Lung (tissue), 12 donors: ENCODE results near the gene RBPMS2. TPM values are rescaled to one million over a fixed set of nuclear protein-coding genes. Genes with fewer than 3 reads are reported as not detected.

Experiments used
- ATAC-seq: fragments of 200-7000 bp; cut with Tn5 transposase; one replicate; pipeline ENCODE4 v1.9.1; 2020; ENCODE audit warnings: moderate number of reproducible peaks; ENCODE audit not compliant: insufficient read depth, low FRiP score
- DNase-seq, 3 donors: peaks; one replicate each; pipeline ENCODE4 v3.0.0-alpha.2; 2013 to 2017
- H3K27ac ChIP-seq, 2 donors: one replicate each; pipeline ENCODE4 v1.5.1; 2013; ENCODE audit warnings: mild to moderate bottlenecking in 2 of 2, moderate library complexity in 2 of 2, control low read depth in 1 of 2, inconsistent platforms in 1 of 2, low read depth in 1 of 2, low read length in 1 of 2
- H3K27me3 ChIP-seq, 3 donors: one replicate each; pipeline ENCODE4 v1.5.1; 2013; ENCODE audit warnings: low read length in 2 of 3; ENCODE audit not compliant: control insufficient read depth in 3 of 3, insufficient read depth in 3 of 3
- H3K36me3 ChIP-seq, 4 donors: one replicate each; pipeline ENCODE4 v1.5.1; 2013; ENCODE audit warnings: low read length in 4 of 4, mild to moderate bottlenecking in 1 of 4, moderate library complexity in 1 of 4; ENCODE audit not compliant: control insufficient read depth in 4 of 4, insufficient read depth in 4 of 4
- H3K4me1 ChIP-seq, 5 donors: one replicate each; pipeline ENCODE4 v1.5.1; 2013; ENCODE audit warnings: low read length in 5 of 5, mild to moderate bottlenecking in 2 of 5, moderate library complexity in 1 of 5; ENCODE audit not compliant: control insufficient read depth in 5 of 5, insufficient read depth in 5 of 5
- H3K4me3 ChIP-seq: one replicate; pipeline ENCODE4 v1.5.1; 2013; ENCODE audit warnings: mild to moderate bottlenecking, control low read depth, moderate library complexity
- H3K9ac ChIP-seq, 2 donors: one replicate each; pipeline ENCODE4 v1.5.1; 2013; ENCODE audit warnings: low read length in 2 of 2, control low read depth in 1 of 2; ENCODE audit not compliant: insufficient read depth in 1 of 2
- H3K9me3 ChIP-seq, 4 donors: one replicate each; pipeline ENCODE4 v1.5.1; 2013; ENCODE audit warnings: low read length in 3 of 4, mild to moderate bottlenecking in 1 of 4, moderate library complexity in 1 of 4; ENCODE audit not compliant: control insufficient read depth in 4 of 4, insufficient read depth in 3 of 4
- CTCF ChIP-seq: IDR thresholded peaks from 2 replicates; pipeline ENCODE4 v1.5.1; 2012; ENCODE audit warnings: mild to moderate bottlenecking; ENCODE audit errors: control extremely low read depth, extremely low read depth
- WGBS, 2 donors: extraction: QIAGEN DNeasy Blood & Tissue Kit; methylation state at CpG; one replicate each; pipeline ENCODE4 v1.1.7; 2013; 5-methylcytosine and 5-hydroxymethylcytosine counted together
- polyA plus RNA-seq, 2 donors: library from polyadenylated mRNA; stranded (reverse); fragments of 200-250 nt; gene quantifications; one replicate each; pipeline ENCODE4 v1.2.1, GENCODE V29; 2013
- total RNA-seq, 2 donors: library from RNA; depleted of rRNA in 1 of 2; stranded (reverse); fragments of >200 nt in 1 of 2; gene quantifications; one replicate each; pipeline ENCODE4 v1.2.1, GENCODE V29; 2014 to 2021
- donor health status: control.
- donor health status: control.
- donor health status: Bipolar disorder and iron deficiency.
- donor health status: healthy.
- donor health status: DM: yes; HTN: yes; CAD: no.

RBPMS2 gene
- total and polyA plus RNA-seq, 4 donors = 0.68 to 3.9 (median 2.3) TPM

GRCh38 chr15:64779024-64779423, 3.6 kb upstream of the RBPMS2 start:
- Histone ChIP-seq H3K27ac (no peak overlapping the region), H3K4me1 (peaks cover 0 to 11% (median 4%) of the 10 kb centered on the region in 5 donors), H3K9me3 (no peaks in the 10 kb centered on the region), H3K9ac (no peak overlapping the region), H3K4me3 (no peak overlapping the region), H3K27me3 (peaks cover 0 to 13% (median 0%) of the 10 kb centered on the region in 3 donors), H3K36me3 (no peaks in the 10 kb centered on the region)
- DNase-seq = no peak
- ATAC-seq = no peak
- TF ChIP-seq CTCF = no peak
- 75 to 88% methylated on average over 2 of the region's 2 CpGs for WGBS, 2 donors

GRCh38 chr15:64776402-64776786, 1.0 kb upstream of the RBPMS2 start:
- Histone ChIP-seq H3K9ac (peak overlapping the region; percentile 16 to 65), H3K27ac (peak overlapping the region in 1 of 2 donors; percentile 98), H3K9me3 (no peaks in the 10 kb centered on the region), H3K36me3 (no peaks in the 10 kb centered on the region), H3K4me1 (peaks cover 3 to 11% (median 4%) of the 10 kb centered on the region in 5 donors), H3K4me3 (no peak overlapping the region), H3K27me3 (peaks cover 0 to 14% (median 0%) of the 10 kb centered on the region in 3 donors)
- ATAC-seq = no peak
- TF ChIP-seq CTCF = no peak
- WGBS, 2 donors = 32 to 47% methylated on average over 25 of the region's 25 CpGs
- DNase-seq = no peak

GRCh38 chr15:64774629-64775493, 528 bp downstream of the RBPMS2 start:
- Histone ChIP-seq H3K9ac (no peak overlapping the region), H3K27me3 (peaks cover 0 to 14% (median 0%) of the 10 kb centered on the region in 3 donors), H3K4me3 (peak overlapping the region; percentile 52), H3K27ac (peak overlapping the region; percentile 61 to 98), H3K4me1 (peaks cover 3 to 11% (median 4%) of the 10 kb centered on the region in 5 donors), H3K36me3 (no peaks in the 10 kb centered on the region), H3K9me3 (no peaks in the 10 kb centered on the region)
- WGBS, 2 donors = 2 to 4% methylated on average over 57 to 115 of the region's 115 CpGs
- peak; percentile 24 to 30 (median 27) for DNase-seq
- TF ChIP-seq CTCF = no peak
- no peak for ATAC-seq
